Kidney epithelial cell (primary cell): ENCODE measurements around the gene ANAPC2. TPM values are rescaled to one million over a fixed set of nuclear protein-coding genes. Genes with fewer than 3 reads are reported as not detected.

Experiments used
- DNase-seq: peaks from one replicate; pipeline ENCODE4 v3.0.0-alpha.2; 2010; ENCODE audit warnings: low read depth
- H3K27me3 ChIP-seq: 2 replicates; pipeline ENCODE4 v1.6.0; 2011; ENCODE audit warnings: low read length; ENCODE audit not compliant: control insufficient read depth, insufficient read depth
- H3K36me3 ChIP-seq: 2 replicates; pipeline ENCODE4 v1.5.1; 2011; ENCODE audit warnings: low read length; ENCODE audit not compliant: control insufficient read depth, insufficient read depth
- H3K4me3 ChIP-seq: 2 replicates; pipeline ENCODE4 v1.5.1; 2011; ENCODE audit warnings: low read depth, mild to moderate bottlenecking, control low read depth, low read length
- total RNA-seq: library from RNA; depleted of rRNA; stranded (reverse); fragments of >200 nt; gene quantifications from 2 replicates; pipeline ENCODE4 v1.2.3, GENCODE V29; 2015
- TF ChIP-seq, protein P1 (sequence below): IDR thresholded peaks from 2 replicates; pipeline ENCODE4 v1.5.1; 2011; ENCODE audit warnings: mild to moderate bottlenecking, moderate library complexity, low read length, control low read depth, inconsistent platforms; ENCODE audit not compliant: insufficient read depth, poor library complexity, severe bottlenecking

The ANAPC2 gene
- total RNA-seq, 1 donor from 2014 or later, result 18.8 TPM

GRCh38 chr9:137152844-137153405, 35.4 kb downstream of the ANAPC2 start:
- H3K27me3 ChIP-seq, result peaks cover 39% of the 10 kb centered on the region
- no peak for DNase-seq
- TF ChIP-seq, protein P1, sequence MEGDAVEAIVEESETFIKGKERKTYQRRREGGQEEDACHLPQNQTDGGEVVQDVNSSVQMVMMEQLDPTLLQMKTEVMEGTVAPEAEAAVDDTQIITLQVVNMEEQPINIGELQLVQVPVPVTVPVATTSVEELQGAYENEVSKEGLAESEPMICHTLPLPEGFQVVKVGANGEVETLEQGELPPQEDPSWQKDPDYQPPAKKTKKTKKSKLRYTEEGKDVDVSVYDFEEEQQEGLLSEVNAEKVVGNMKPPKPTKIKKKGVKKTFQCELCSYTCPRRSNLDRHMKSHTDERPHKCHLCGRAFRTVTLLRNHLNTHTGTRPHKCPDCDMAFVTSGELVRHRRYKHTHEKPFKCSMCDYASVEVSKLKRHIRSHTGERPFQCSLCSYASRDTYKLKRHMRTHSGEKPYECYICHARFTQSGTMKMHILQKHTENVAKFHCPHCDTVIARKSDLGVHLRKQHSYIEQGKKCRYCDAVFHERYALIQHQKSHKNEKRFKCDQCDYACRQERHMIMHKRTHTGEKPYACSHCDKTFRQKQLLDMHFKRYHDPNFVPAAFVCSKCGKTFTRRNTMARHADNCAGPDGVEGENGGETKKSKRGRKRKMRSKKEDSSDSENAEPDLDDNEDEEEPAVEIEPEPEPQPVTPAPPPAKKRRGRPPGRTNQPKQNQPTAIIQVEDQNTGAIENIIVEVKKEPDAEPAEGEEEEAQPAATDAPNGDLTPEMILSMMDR, result no peak
- H3K36me3 ChIP-seq, result no peaks in the 10 kb centered on the region
- H3K4me3 ChIP-seq, result no peak overlapping the region

GRCh38 chr9:137150617-137151457, 37.5 kb downstream of the ANAPC2 start:
- no peak for DNase-seq

GRCh38 chr9:137149942-137150616, 38.3 kb downstream of the ANAPC2 start:
- TF ChIP-seq, protein P1, result no peak
- DNase-seq, result no peak
- H3K4me3 ChIP-seq, result no peak overlapping the region

More at GRCh38 chr9:137150617-137151457, 37.5 kb downstream of the ANAPC2 start:
- TF ChIP-seq, protein P1, result no peak
- Histone ChIP-seq H3K4me3 (no peak overlapping the region), H3K36me3 (no peaks in the 10 kb centered on the region), H3K27me3 (peaks cover 37% of the 10 kb centered on the region)

DNA sequence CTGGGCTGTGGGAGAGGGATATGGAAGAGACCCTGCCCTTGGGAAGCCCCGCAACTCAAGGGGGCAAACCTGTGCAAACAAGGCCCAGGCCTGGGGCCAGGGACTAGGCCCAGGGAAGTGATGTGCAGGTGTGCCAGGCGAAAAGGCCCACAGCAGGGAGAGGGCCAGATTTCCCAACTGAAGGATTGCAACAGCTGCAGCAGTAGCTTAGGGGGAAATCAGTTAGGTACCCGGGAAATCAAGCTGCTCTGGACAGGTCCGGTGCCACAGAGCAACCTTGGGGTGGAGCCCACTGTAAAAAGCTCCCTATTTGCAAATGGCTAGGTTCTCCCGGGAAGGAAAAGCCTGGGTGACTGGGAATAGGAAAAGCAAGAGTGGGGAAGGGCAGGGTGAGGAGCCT, 39.0 kb downstream of the ANAPC2 start:
- no peaks in the 10 kb centered on the region for H3K36me3 ChIP-seq
- DNase-seq, result no peak
- TF ChIP-seq, protein P1, result no peak
- H3K27me3 ChIP-seq, result peaks cover 33% of the 10 kb centered on the region
- no peak overlapping the region for H3K4me3 ChIP-seq

More at GRCh38 chr9:137149942-137150616, 38.3 kb downstream of the ANAPC2 start:
- Histone ChIP-seq H3K27me3 (peaks cover 35% of the 10 kb centered on the region), H3K36me3 (no peaks in the 10 kb centered on the region)

- no peaks in the 10 kb centered on the region for H3K36me3 ChIP-seq
- H3K27me3 ChIP-seq, result peaks cover 34% of the 10 kb centered on the region
- DNase-seq, result no peak
- no peak overlapping the region for H3K4me3 ChIP-seq
- TF ChIP-seq, protein P1, result no peak
Observed at GRCh38 chr9:137148661-137149060, 39.7 kb downstream of the ANAPC2 start.
